GM12892 (cell line): ENCODE results near the gene CIT.

ENCODE experiments used
- POLR2A ChIP-seq: IDR thresholded peaks from 2 replicates; pipeline ENCODE4 v1.6.1; 2011; ENCODE audit warnings: low read depth, low read length, control low read depth
- POLR2AphosphoS5 ChIP-seq: IDR thresholded peaks from 2 replicates; pipeline ENCODE4 v1.6.1; 2011; ENCODE audit warnings: low read depth, low read length, control low read depth
- TAF1 ChIP-seq: IDR thresholded peaks from 2 replicates; pipeline ENCODE4 v1.6.1; 2011; ENCODE audit warnings: low read depth, mild to moderate bottlenecking, control low read depth, low read length, borderline replicate concordance

- no peak for TF ChIP-seq POLR2A
- TF ChIP-seq POLR2AphosphoS5 = no peak
- TF ChIP-seq TAF1 = no peak
These were observed 191.7 kb downstream of the CIT start for GRCh38 chr12:119685375-119685774.
